22Rv1 (cell line): ENCODE data around the gene FPGS.

Source experiments
- CTCF ChIP-seq: fragments of 450-650 bp; IDR thresholded peaks from 2 replicates; pipeline ENCODE4 v1.5.1; 2017; ENCODE audit warnings: mild to moderate bottlenecking
- ZFX ChIP-seq: fragments of 450-650 bp; IDR thresholded peaks from 2 replicates; pipeline ENCODE4 v1.6.1; 2017; ENCODE audit warnings: antibody characterized with exemption, borderline replicate concordance

DNA sequence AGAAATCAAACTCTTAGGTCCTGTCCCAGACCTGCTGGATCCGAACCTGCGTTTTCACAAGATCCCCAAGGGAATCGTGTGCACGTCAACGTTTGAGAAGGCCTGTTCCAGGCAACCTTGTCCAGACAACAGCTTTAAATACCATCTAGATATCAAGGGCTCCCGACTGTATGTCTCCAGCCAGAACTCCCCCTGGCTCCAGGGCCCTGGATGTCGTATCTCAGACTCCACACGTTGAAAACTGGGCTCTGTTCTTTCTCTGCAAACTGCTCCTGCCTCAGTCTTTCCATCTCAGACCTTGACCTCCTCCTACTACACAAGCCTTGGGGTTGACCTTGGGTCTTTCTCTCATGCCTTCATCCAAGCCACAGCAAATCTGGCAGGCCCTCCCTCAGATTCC lies 57.6 kb downstream of the FPGS start:
- no peak for TF ChIP-seq CTCF
- TF ChIP-seq ZFX, result no peak
